ENCODE measurements around the gene MKLN1.

The MKLN1 gene

DNA sequence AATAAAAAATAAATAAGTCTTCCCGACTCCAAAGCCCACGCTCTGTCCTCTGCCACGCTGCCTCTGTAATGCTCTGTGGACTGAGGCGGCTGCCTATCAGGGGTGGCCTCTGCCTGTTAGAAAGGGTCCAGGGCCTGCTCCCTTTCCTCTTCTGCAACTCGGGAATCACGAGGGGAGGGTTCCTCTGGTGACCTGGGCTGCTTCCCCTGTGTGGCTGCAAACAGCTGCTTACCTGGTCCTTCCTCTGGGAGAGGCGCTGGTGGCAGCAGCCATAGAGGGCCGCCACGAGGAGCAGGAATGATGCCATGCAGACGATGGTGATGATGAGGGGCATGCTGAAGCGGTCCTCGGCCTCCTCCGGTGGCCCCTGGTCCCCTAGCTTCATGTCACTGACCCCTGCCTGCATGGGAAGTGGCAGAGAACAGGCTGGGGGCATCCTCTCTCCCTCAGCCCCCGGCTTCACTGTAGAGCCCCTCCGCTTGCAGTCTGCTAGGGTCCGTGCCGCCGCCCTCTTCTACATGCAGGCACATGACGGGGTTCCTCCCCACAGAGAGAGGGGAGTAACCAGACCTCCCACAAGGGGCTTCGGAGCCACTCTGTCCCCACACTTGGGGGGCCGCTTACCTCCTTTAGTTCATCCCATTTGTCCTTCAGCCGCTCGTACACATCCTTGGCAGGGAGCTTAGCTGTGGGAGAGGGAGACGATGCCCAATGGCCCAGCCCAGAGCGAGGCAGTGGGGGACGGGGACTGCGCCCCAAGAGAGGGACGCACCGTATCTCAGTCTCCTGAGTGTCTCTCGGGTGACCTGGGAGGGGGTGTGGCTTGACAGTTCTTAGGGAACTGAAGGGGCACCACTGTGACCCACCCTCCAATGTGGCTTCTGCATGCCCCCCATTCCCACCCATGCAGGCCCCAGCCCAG lies 178.2 kb downstream of the MKLN1 start:
- H3K27me3 ChIP-seq (ENCODE audit: insufficient read depth, low read depth), result no peaks in the 10 kb centered on the region
- no peak for TF ChIP-seq CTCF (conservative IDR thresholded peaks at IDR 0.05; ENCODE audit: low read depth, low read length)
- H3K4me2 ChIP-seq, result no peak overlapping the region
- H3K79me2 ChIP-seq (ENCODE audit: insufficient read depth, low read depth), result no peaks in the 10 kb centered on the region
- no peak overlapping the region for H2AFZ ChIP-seq (ENCODE audit: low read depth)
- H3K9ac ChIP-seq, result no peak overlapping the region
- no peak overlapping the region for H3K27ac ChIP-seq
- peaks cover 31% of the 10 kb centered on the region for H3K4me1 ChIP-seq (ENCODE audit: low read depth, poor library complexity, severe bottlenecking)
- H3K36me3 ChIP-seq (ENCODE audit: insufficient read depth), result no peaks in the 10 kb centered on the region
- no peaks in the 10 kb centered on the region for H4K20me1 ChIP-seq (ENCODE audit: insufficient read depth)
- no peak overlapping the region for H3K4me3 ChIP-seq (IDR thresholded peaks at IDR 0.05; ENCODE audit: insufficient read depth, low read depth, low read length)

- H3K9ac ChIP-seq, result no peak overlapping the region
- TF ChIP-seq CTCF (conservative IDR thresholded peaks at IDR 0.05; ENCODE audit: low read depth, low read length), result no peak
- H3K79me2 ChIP-seq (ENCODE audit: insufficient read depth, low read depth), result no peaks in the 10 kb centered on the region
- no peaks in the 10 kb centered on the region for H3K27me3 ChIP-seq (ENCODE audit: insufficient read depth, low read depth)
- H3K4me2 ChIP-seq, result no peak overlapping the region
- H3K27ac ChIP-seq, result no peak overlapping the region
- no peak overlapping the region for H3K4me3 ChIP-seq (IDR thresholded peaks at IDR 0.05; ENCODE audit: insufficient read depth, low read depth, low read length)
- peaks cover 24% of the 10 kb centered on the region for H3K4me1 ChIP-seq (ENCODE audit: low read depth, poor library complexity, severe bottlenecking)
- no peaks in the 10 kb centered on the region for H4K20me1 ChIP-seq (ENCODE audit: insufficient read depth)
- H3K36me3 ChIP-seq (ENCODE audit: insufficient read depth), result no peaks in the 10 kb centered on the region
- H2AFZ ChIP-seq (ENCODE audit: low read depth), result no peak overlapping the region
Observed at GRCh38 chr7:131506597-131506996, 178.9 kb downstream of the MKLN1 start.

DNA sequence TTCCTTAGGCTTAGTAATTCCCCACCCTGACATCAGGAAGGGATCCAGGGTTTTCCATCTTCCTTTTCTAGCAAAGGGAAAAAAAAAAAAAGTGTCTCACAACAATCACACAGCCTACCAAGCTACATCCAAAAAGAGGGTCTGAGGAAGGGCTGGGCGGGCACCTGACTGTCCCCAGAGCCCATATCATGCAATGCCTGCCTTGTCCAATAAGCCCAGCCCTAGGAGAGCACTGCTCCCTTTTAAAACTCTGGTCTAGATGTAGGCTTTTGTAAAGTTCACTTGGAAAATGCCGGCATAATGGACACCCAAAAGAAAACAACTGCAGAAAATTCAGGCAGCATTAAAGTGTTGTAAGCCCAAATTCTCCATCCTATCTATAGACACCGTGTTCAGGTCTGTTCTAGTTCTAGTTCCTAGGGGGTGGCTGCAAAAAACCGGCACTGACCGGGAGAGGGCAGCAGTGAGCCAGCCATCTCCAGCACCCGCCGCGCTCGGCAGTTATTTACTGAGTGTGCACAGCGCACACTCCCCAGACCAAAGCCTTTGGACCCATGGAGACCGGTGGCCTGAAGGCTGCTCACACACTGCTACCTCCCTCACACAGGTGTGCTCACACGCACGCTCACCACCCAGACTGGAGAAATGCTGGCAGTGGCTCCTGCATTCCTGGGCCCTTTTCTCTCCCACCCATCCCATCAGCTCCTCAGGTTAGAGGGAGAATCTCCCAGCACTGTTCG lies 180.1 kb downstream of the MKLN1 start:
- Histone ChIP-seq H3K36me3 (ENCODE audit: insufficient read depth) (no peaks in the 10 kb centered on the region), H3K79me2 (ENCODE audit: insufficient read depth, low read depth) (no peaks in the 10 kb centered on the region), H3K9ac (no peak overlapping the region), H4K20me1 (ENCODE audit: insufficient read depth) (no peaks in the 10 kb centered on the region), H3K4me2 (no peak overlapping the region), H3K4me1 (ENCODE audit: low read depth, poor library complexity, severe bottlenecking) (peaks cover 12% of the 10 kb centered on the region), H2AFZ (ENCODE audit: low read depth) (peak overlapping the region; percentile 8; the same call in 1 of the 2 replicates), H3K27ac (no peak overlapping the region), H3K27me3 (ENCODE audit: insufficient read depth, low read depth) (no peaks in the 10 kb centered on the region), H3K4me3 (IDR thresholded peaks at IDR 0.05; ENCODE audit: insufficient read depth, low read depth, low read length) (no peak overlapping the region)
- peak; percentile 98 for TF ChIP-seq CTCF (conservative IDR thresholded peaks at IDR 0.05; ENCODE audit: low read depth, low read length)

- no peak for TF ChIP-seq CTCF (conservative IDR thresholded peaks at IDR 0.05; ENCODE audit: low read depth, low read length)
- Histone ChIP-seq H3K4me3 (IDR thresholded peaks at IDR 0.05; ENCODE audit: insufficient read depth, low read depth, low read length) (no peak overlapping the region), H3K4me1 (ENCODE audit: low read depth, poor library complexity, severe bottlenecking) (peaks cover 15% of the 10 kb centered on the region), H2AFZ (ENCODE audit: low read depth) (no peak overlapping the region), H3K27me3 (ENCODE audit: insufficient read depth, low read depth) (no peaks in the 10 kb centered on the region), H3K9ac (no peak overlapping the region), H3K27ac (no peak overlapping the region), H4K20me1 (ENCODE audit: insufficient read depth) (no peaks in the 10 kb centered on the region), H3K4me2 (no peak overlapping the region), H3K79me2 (ENCODE audit: insufficient read depth, low read depth) (no peaks in the 10 kb centered on the region), H3K36me3 (ENCODE audit: insufficient read depth) (no peaks in the 10 kb centered on the region)
Observed at GRCh38 chr7:131508754-131509486, 181.2 kb downstream of the MKLN1 start.
